Body of pancreas (tissue), 4 donors: ENCODE data around the gene PREX1.

Experiments
- POLR2A ChIP-seq, 3 donors: fragments of 450-650 bp; IDR thresholded peaks; one replicate each; pipeline ENCODE4 v1.6.1; 2016; ENCODE audit warnings: antibody characterized with exemption in 3 of 3, mild to moderate bottlenecking in 2 of 3
- TF ChIP-seq, protein P1 (sequence below), 7 experiments: fragments of 450-650 bp in 4 of 7; fragments of 200-600 bp in 3 of 7; sonication (generic) in 3 of 7; IDR thresholded peaks; one replicate each; pipeline ENCODE4 v1.5.1; 2016 to 2019; ENCODE audit warnings: antibody characterized with exemption in 7 of 7

DNA sequence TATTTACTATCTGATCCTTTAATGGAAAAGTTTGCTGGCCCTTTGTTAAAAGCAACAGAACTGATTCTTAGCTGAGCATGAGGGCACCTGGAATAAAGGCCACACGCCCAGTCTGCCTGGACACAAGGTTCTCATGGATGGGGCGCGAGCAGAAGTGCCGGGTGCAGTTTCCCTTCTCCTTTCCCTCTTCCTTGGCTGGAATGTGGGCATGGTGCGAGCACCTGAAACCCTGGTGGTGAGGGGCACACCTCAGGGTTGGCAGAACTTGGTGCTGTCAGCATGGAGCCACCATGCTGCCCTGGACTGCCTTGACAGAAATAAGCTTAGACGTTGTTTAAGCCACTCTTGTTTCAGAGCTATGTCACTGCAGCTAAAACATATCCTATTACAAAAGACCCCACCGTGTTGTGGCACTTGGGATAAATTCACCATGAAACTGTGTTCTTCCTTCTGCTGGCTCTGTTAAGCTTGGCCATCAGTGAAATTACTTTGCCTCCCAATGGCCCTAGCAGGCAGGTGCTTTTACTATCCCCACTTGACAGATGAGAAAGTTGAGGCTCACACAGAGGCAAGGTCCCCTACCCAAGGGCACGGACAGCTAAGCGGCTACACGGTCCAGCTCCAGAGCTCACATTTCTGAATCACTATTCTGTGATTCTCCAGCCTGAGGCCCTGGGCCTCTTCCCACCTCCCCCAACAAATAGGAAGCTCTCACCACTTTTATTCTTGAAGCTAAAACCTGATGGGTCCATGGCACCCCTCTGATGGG is 115.9 kb downstream of the PREX1 start:
- TF ChIP-seq, protein P1, sequence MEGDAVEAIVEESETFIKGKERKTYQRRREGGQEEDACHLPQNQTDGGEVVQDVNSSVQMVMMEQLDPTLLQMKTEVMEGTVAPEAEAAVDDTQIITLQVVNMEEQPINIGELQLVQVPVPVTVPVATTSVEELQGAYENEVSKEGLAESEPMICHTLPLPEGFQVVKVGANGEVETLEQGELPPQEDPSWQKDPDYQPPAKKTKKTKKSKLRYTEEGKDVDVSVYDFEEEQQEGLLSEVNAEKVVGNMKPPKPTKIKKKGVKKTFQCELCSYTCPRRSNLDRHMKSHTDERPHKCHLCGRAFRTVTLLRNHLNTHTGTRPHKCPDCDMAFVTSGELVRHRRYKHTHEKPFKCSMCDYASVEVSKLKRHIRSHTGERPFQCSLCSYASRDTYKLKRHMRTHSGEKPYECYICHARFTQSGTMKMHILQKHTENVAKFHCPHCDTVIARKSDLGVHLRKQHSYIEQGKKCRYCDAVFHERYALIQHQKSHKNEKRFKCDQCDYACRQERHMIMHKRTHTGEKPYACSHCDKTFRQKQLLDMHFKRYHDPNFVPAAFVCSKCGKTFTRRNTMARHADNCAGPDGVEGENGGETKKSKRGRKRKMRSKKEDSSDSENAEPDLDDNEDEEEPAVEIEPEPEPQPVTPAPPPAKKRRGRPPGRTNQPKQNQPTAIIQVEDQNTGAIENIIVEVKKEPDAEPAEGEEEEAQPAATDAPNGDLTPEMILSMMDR (IDR thresholded peaks at IDR 0.05), result no peak
- no peak for TF ChIP-seq POLR2A (IDR thresholded peaks at IDR 0.05)
